GM19395 (cell line): ENCODE measurements around the gene TMEM131L.

Experiments
- ATAC-seq: cut with Tn5 transposase; IDR thresholded peaks from one replicate; pipeline ENCODE4 v1.9.1; 2021; ENCODE audit warnings: mild to moderate bottlenecking, moderate library complexity; ENCODE audit not compliant: unreplicated experiment

The TMEM131L gene

DNA sequence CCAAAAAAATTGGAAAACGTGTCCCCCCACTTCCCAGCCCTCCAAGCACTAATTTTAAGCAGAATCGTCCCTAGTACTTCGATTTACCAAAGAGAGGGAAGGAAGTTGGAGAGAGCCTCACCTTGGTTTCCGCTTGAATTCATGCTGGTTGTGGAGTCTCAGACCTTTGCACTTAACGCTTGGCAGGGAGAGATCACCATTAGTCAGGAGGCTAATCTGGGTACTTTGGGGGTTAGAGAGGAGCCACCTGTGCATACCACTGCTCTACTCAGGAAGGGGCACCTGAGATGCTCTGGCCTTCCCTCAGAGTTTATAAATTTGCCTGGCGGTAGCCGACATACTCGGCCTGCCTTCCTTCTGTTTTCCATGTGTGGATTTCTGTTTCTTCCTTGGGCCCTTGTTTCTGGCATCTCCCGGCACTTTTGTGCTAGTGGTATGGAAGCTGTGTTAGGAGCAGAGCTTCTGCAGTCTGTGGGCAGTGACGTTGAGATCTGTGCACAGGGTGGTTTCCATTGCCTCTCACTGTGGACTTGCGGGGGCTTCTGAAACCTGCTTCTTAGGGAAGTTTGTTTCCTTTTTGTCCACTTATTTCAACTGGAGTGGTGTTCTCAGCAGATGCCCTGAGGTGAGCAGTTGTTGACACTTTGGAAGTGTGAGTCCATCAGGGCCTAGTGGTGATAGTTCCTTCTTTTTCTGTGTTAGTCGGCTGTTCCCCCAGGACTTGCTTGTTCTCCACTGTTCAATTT, 104.2 kb downstream of the TMEM131L start:
- peak; percentile 47 for ATAC-seq

DNA sequence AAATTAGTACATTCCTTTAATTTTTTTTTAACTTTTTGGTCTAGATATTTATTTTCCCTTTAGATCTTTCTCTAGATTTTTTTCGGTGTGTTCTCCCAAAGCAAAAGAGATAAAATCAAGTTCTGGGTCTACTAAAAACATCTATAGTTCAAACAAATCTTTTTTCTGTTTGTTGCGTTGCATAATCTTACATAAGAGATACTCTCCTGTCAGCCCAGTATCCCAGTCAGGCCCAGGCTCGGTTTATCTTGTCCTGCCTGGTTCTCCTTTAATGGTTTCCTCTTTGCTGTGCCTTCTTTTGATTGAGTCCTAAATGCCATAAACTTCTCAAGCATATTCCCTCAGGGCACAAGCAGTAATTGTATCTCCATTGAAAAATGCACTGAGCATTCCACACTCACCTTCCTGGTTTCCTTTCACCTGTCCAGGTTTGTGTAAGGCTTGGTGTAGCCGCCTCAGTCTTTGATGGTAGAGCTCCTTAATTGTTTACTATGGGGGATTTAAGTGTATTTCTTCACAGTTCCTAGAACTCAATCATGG, 104.9 kb downstream of the TMEM131L start:
- ATAC-seq: no peak

DNA sequence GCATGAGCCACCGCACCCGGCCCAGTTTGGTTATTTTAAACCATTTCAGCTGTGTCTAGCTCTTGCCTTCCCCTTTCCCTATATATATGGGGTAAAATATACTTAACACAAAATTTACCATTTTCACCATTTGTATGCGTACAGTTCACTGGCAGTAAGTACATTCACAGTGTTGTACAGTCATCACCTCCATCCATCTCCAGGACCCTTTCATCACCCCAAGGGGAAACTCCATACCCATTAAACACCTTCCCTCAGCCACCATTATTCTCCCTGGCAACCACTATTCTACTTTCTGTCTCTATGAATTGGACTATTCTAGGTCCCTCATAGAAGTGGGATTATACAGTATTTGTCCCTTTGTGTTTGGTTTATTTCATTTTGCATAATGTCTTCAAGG, 106.4 kb downstream of the TMEM131L start:
- no peak for ATAC-seq

DNA sequence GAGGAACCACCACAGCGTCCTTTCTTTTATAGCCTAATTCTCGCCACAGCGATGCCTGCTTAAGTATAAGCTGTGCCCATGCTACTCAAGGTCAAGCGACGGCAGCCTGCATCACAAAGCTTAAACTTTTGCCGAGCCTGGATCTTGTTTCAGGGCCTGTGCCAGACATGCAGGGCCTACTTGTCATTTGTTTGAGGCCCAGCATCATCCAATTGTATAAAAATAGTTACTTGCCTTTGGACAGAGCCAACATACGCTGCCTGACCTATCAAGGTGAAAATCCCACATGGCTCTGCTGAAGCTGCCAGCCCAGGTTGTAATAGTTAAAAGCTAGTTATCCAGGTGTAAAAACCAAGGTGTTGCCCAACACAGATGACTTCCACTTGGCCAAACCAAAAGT, 107.1 kb downstream of the TMEM131L start:
- no peak for ATAC-seq

DNA sequence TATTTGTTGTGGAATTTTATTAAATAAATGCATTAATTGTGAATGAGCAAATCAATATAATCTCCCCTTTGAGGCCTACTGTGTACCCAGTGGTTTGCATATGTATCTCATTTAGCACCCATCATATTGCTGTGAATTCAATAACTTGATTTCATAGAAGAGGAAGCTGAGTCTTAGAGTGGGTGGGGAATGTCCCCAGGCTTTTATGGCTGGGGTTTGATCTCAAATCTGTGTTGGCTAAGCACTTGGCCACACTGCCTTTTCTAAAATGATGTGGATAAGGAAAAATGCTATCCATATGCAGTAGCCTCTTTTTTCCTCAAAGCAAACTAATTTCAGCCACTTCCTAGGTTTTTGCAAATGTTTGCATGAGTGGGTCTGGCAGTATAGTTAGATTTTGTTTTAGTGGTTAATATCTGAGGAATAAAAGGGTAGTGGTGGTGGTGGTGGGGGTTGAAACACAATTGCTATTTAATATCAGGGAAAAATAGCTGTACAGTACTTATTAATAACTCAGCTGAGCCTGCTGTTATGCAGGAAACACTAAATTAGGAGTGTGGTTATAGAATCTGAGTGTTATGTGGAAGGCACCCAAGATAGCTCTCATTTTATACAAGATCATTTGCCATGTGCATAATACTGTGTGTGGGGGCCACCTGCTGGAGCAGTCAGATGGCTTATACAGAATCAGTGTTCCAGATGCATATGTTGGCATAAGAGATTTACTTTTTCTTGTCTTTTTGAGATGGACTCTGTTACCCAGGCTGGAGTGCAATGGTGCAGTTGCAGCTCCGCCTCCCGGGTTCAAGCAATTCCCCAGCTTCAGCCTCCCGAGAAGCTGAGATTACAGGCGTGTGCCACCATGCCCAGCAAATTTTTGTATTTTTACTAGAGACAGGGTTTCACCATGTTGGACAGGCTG, 108.0 kb downstream of the TMEM131L start:
- ATAC-seq: peak; percentile 57

DNA sequence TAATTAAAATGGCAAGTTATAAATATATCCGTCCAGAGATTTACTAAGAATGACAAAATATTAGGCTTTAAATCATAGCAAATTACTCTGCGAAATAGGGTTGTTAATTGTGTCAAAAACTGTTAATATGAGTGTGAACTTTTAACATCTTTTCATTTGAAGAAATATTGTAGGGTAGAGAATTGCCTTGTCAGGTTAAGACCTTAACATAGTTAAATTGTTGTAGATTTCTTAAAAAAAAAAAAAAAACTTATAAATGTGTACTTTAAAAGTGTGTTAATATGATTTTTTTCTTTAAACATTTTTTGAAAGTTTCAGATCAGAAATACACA, 110.2 kb downstream of the TMEM131L start:
- ATAC-seq: no peak

DNA sequence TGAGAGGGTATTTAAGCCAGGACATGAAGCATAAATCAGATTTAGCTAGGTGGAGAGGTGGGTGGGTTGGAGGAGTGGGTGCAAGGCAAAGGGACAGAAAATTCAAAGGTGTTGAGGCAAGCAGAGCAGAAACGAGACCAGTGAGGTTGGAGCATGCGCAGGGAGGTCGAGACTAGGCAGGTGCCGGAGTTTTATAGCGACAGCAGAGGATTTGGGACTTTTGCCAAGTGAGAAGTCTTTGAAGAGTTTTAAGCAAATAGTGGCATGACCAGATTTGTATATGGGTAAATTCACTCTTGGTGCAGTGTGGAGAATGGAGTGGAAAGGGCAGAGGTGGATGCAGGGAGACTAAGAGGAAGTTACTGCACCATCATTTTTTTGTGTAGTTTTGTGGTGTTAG, 110.9 kb downstream of the TMEM131L start:
- ATAC-seq: no peak

DNA sequence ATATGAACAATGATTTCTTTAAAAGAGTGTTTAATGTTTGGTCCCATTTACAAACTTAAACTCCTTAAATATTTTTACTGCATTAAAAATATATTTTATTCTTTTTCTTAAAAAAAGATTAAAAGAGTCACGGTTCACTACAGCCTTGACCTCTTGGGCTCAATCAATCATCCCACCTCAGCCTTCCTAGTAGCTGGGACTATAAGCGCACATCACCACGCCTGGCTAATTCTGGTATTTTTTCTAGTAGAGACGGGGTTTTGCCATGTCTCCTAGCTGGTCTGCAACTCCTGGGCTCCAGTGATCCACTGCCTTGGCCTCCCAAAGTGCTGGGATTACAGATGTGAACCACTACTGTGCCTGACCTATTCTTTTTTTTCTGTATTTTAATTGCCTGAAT, 113.2 kb downstream of the TMEM131L start:
- ATAC-seq: no peak

DNA sequence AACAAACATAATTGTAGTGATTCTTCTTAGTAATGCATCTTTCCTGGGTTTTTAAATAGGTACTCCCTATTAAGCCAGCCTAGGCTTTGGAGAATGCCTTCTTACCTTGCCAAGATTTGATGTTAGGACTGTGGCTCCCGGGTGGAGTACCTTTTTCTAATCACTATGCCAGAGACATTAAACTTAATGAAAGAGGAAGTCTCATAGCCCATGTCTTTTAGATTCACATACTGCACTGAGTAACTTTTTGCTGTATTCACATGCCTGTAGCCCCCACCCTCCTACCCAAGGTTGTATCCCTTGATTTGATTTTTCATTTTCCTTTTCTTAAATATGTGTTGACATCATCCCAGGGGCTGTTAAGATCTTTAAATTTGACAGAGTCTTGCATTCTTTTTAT, 113.7 kb downstream of the TMEM131L start:
- ATAC-seq: no peak

DNA sequence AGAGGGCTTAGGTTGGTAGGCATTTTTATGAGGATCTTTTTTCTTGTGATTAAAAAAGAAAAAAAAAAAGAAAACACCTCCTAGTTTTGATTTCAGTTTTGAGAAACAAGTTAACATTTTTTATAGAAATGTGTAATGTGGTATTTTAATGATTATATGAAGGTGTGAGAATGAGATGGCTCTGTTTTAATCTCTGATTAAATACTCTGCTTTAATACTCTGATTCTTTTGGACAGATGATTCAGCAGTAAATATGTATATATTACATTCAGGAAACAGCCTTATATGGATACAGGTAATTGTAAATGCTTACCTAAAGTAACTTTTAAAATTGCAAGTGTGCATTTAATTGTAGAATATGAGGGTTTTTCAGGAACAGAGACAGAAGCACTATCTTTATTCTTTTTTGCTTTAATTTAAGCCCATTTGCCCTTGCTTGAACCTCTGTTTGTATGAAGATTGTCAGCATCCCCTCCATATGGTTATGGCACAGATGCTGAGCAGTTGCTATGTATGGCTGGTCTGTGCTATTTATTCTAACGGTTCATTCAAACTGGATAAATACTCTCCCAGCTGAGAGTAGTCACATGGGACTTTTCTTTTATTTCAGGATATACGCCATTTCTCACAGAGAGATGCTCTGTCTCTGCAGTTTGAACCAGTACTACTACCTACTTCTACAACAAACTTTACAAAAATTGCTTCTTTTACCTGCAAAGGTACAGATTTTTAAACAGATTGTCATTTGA, 117.0 kb downstream of the TMEM131L start:
- no peak for ATAC-seq

DNA sequence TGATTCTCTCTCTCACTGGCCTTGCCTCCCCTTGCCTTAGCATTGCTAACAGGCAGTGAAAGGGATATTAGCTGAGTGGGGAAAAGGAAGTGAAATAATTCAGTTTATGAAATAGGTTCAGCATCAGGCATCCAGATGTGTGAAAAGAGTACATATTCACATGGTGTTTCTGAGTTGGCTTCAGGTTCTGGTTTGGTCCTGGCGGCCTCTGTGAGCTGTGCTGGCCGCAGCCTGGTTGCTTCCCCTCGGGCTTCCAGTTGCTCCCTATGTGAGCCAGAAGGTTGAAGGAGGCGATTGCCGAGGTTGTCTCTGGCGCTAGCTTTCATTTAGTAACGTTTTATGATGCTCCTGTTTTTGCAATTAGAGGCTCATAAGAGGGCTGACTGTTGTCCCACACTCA, 118.9 kb downstream of the TMEM131L start:
- ATAC-seq: no peak

DNA sequence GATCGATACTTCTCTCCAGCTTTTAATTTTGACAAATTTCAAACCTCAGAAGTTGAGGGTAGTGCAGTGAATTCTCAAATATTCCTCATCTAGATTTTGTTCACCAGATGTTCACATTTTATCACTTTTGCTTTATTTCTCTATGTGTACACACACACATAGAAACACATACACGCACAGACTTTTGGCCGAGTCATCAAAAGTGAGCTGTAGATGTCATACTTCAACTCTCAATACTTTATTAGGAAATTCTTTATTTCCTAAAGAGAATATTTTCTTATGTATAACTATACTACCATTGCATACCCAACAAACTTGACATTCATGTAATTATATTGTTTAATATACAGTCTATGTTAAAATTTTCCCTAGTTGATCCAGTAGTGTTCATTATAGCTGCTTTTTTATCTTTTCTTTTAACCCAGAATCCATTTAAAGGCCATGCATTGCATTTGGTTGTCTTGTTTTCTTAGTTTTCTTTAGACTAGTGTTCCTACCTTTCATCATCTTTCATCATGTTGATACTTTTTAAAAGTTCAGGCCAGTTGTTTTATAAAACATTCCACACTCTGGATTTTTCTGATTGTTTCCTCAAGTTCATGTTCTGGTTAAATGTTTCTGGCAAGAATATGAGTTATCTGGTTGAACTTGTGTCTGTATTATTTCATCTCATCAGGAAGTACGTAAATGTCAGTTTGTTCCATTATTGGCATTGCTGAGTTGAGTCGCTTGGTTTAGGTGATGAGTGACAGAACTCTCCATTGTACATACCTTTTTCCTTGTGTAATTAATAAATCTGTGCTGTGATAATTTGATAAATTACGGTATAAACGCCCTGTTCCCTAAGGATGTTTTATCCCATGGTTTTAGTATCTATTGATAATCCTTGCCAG, 123.8 kb downstream of the TMEM131L start:
- ATAC-seq: no peak

DNA sequence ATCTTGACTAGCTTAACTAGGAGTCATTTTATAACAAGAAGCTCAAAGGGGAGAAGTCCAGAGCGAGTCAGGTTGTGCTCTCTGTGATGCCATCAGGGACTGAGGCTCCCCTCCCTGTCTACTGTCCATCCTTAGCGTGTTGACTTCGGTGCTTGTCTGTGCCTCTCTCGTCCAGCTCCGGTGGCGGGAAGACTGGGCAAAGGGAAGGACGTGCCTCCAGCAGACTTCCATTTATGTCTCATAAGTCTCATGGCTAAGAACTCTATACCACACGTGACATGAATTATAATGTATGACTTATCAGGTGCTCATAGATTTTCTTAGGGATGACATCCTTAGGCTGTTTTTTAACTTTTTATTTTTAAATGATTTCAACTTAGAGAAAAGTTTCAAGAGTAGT, 125.3 kb downstream of the TMEM131L start:
- ATAC-seq: no peak

DNA sequence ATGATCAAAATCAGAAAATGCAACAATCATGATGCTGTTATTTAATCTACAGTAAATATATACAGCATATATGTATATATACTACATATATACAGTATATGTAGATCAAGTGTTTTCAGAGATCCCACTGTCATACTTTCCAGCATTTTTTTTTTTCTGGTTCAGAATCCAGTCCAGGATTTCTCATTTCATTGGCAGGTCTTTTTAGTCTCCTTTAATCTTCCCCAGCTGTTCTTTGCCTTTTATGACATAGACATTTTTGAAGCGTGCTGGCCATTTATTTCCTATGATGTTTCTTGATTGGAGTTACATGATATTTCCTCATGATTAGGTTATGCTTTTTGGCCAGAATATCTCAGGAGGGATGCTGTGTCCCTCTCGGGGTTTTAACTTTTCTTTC, 125.9 kb downstream of the TMEM131L start:
- ATAC-seq: no peak

DNA sequence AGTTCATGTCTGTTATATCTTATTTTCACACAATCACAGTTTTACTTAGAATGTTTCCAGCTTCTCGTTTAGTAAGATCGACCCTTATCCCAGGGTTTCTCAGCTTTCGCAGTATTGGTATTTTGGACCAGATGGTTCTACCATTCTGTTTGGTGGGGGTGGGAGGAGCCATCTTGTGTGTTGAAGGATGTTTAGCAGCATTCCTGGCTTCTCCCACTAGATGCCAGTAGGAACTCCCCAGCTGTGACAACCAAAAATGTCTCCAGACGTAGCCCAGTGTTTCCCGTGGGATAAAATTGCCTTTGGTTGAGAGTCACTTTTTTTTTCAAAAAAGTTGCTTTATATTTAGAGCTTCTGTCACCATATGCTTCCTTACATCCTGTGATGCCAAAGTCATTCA, 127.0 kb downstream of the TMEM131L start:
- no peak for ATAC-seq

DNA sequence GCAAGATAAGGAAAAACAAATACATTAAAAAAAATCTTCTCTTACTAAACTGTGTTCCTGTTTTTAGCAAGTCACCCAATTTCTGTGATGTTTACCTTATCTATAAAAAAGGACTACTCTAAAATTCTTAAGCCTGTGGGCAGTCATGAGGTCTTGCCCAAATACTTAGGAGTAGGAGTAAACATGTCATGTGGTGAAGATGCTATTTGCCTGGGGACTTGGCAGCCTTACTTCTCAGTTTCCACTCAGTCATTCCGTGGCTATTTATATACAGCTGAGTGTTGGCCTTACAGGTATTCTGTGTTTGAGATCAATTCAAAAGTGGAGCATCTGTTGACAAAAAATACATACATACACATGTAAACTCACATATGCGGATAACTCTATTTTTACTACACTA, 128.1 kb downstream of the TMEM131L start:
- ATAC-seq: no peak

DNA sequence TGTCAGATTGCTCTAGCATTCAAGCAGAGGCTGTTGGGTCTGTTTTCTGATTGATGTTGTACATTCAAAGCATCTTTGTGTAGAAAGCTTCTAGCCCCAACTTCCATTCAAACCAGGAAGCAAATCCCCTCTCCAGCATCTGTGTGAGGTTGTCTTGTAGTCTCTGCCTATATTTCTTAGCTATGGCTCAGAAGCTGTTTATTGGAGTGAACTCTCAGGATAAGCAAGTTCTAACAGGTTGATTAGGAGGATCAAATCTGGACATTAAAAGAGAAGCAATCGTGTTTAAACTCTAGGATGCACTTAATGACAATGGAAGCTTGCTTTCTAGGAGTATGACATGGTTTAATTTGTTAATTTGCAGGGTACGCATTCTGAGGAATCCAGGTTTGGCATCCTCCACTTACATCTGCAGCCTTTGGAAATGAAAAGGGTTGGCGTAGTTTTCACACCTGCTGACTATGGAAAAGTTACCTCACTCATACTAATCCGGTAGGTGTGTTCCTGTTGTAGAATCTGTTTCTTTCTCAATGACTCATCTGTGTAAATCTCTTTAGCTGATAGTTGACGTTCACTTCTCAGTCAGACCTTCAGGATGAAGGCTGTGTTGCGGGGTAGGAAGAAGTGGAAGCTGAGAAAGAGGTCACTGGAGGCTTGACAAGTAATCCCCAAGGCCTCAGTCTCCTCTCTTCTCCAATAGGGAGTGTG, 129.9 kb downstream of the TMEM131L start:
- no peak for ATAC-seq

DNA sequence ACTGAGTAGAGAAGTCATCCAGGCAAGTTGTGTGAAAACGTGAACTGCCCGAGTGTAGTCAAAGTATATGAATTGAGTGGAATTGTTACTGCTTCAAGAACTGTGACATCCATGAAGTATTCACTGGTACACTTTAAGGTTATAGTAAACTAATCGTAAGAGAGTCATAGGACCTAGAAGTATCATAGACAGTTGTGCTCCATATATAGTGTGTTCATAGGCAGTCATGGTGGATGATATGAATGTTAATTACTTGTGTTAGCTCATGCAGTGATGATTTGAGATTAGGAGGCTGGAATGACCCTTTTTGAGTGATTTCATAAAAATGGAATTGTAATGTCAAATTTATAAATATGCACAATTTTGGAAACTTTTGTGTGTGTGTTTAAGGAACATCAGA, 136.6 kb downstream of the TMEM131L start:
- ATAC-seq: no peak

DNA sequence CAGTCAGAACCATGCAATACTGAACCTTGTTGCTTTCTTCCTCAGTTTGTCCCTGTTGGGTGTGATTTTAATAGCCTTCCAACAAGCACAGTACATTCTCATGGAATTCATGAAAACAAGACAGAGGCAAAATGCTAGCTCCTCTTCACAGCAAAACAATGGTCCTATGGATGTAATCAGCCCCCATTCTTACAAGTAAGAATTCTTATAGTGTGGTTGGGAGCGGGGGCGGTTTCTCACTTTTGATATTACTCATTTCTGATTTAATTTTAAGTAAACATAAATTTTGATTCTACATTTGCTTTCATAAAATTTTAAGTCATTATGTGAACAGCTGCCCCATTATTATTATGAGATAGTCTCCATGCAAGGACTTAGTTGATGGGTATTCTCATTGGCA, 137.1 kb downstream of the TMEM131L start:
- no peak for ATAC-seq

DNA sequence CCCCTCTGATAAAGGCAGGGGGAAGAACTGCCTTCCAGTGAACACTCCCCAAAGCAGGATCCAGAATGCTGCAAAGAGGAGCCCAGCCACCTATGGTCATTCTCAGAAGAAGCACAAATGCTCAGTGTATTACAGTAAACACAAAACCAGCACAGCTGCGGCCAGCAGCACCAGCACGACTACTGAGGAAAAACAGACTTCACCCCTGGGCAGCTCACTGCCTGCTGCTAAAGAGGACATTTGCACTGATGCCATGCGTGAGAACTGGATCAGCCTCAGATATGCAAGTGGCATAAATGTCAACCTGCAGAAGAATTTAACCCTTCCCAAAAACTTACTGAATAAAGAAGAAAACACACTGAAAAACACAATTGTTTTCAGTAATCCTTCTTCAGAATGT, 137.7 kb downstream of the TMEM131L start:
- no peak for ATAC-seq
